Measurements from ENCODE around the gene EFNA1. TPM values are rescaled to one million over a fixed set of nuclear protein-coding genes. Genes with fewer than 3 reads are reported as not detected.

EFNA1 gene
- total and polyA plus RNA-seq, 2 of the 13 experiments (the other 11 are each of a cell fraction or from before 2014, with no cell fraction given) = 81.8 to 874 TPM

- TF ChIP-seq ATF6 (CRISPR knock-in tag; conservative IDR thresholded peaks at IDR 0.05) (no peak), YEATS2 (CRISPR knock-in tag; IDR thresholded peaks at IDR 0.05; ENCODE audit: borderline replicate concordance) (no peak), ZNF441 (CRISPR knock-in tag; IDR thresholded peaks at IDR 0.05; ENCODE audit: borderline replicate concordance) (no peak), GMEB1 (CRISPR knock-in tag; IDR thresholded peaks at IDR 0.05; ENCODE audit: borderline replicate concordance) (0 out of 2 replicates have a peak, but pooled peaks have one; percentile 7), SRF (IDR thresholded peaks at IDR 0.05; ENCODE audit: low read depth, low read length) (no peak), RNF2 (conservative IDR thresholded peaks at IDR 0.05; ENCODE audit: low read depth) (no peak), ATRX (CRISPR knock-in tag; IDR thresholded peaks at IDR 0.05; ENCODE audit: borderline replicate concordance) (no peak), ZNF574 (CRISPR knock-in tag; IDR thresholded peaks at IDR 0.05) (peak; percentile 26; the same call in 1 of the 2 replicates), ZNF766 (CRISPR knock-in tag; IDR thresholded peaks at IDR 0.05; ENCODE audit: borderline replicate concordance) (no peak), ZBTB25 (CRISPR knock-in tag; IDR thresholded peaks at IDR 0.05) (no peak), E2F5 (CRISPR knock-in tag; conservative IDR thresholded peaks at IDR 0.05) (no peak), RXRB (CRISPR knock-in tag; IDR thresholded peaks at IDR 0.05; ENCODE audit: borderline replicate concordance) (peak; percentile 19; the same call in 1 of the 2 replicates), ZNF143 (CRISPR knock-in tag; IDR thresholded peaks at IDR 0.05) (no peak), THAP8 (CRISPR knock-in tag; IDR thresholded peaks at IDR 0.05; ENCODE audit: borderline replicate concordance) (no peak), MZF1 (CRISPR knock-in tag; IDR thresholded peaks at IDR 0.05; ENCODE audit: borderline replicate concordance) (no peak), HNRNPH1 (optimal IDR thresholded peaks at IDR 0.05; ENCODE audit: low read depth, low read length) (no peak), ZBTB37 (CRISPR knock-in tag; IDR thresholded peaks at IDR 0.05) (no peak)
Observed at GRCh38 chr1:155124503-155125463, 2.9 kb upstream of the EFNA1 start (continued).

Measured in HepG2 (cell line).